Fibroblast of pulmonary artery (primary cell): ENCODE measurements around the gene DNAH7.
A peak's percentile ranks its signal among the peaks of the same experiment; 100 is the strongest.
"Not testable (repeated sequence)": the region's sequence is repeated elsewhere in the genome, so short reads cannot be mapped to it uniquely, and the experiment has no call there.

Experiments
- DNase-seq: peaks from one replicate; pipeline ENCODE4 v3.0.0-alpha.2; 2010; ENCODE audit warnings: low read depth
- H3K4me3 ChIP-seq: replicated peaks from 2 replicates; pipeline ENCODE4 v1.5.1; 2011; ENCODE audit warnings: low read depth, mild to moderate bottlenecking, control low read depth, low read length, moderate library complexity
- TF ChIP-seq, protein P1 (sequence below): IDR thresholded peaks from 2 replicates; pipeline ENCODE4 v1.5.1; 2011; ENCODE audit warnings: mild to moderate bottlenecking, control low read depth, low read length, inconsistent platforms; ENCODE audit errors: missing control alignments

The DNAH7 gene

DNA sequence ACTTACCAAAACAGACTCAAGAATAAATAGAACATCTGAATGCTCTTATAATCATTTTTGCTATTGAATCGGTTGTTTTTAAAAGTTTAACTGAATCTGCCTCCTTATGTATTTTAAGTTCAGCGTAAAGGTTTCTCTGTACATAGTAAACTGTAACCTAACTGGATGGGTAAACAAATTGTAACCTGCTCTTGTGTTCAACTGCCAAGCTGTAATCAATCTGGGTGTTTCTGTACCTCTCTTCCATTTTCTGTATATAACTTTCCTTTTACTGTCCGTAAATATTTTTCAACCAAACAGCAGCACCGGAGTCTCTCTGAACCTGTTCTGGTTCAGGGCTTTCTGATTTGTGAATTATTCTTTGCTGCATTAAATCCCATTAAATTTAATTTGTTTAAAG lies 27.6 kb upstream of the DNAH7 start:
- TF ChIP-seq, protein P1, sequence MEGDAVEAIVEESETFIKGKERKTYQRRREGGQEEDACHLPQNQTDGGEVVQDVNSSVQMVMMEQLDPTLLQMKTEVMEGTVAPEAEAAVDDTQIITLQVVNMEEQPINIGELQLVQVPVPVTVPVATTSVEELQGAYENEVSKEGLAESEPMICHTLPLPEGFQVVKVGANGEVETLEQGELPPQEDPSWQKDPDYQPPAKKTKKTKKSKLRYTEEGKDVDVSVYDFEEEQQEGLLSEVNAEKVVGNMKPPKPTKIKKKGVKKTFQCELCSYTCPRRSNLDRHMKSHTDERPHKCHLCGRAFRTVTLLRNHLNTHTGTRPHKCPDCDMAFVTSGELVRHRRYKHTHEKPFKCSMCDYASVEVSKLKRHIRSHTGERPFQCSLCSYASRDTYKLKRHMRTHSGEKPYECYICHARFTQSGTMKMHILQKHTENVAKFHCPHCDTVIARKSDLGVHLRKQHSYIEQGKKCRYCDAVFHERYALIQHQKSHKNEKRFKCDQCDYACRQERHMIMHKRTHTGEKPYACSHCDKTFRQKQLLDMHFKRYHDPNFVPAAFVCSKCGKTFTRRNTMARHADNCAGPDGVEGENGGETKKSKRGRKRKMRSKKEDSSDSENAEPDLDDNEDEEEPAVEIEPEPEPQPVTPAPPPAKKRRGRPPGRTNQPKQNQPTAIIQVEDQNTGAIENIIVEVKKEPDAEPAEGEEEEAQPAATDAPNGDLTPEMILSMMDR, result no peak
- H3K4me3 ChIP-seq, result no peak overlapping the region
- no peak for DNase-seq

DNA sequence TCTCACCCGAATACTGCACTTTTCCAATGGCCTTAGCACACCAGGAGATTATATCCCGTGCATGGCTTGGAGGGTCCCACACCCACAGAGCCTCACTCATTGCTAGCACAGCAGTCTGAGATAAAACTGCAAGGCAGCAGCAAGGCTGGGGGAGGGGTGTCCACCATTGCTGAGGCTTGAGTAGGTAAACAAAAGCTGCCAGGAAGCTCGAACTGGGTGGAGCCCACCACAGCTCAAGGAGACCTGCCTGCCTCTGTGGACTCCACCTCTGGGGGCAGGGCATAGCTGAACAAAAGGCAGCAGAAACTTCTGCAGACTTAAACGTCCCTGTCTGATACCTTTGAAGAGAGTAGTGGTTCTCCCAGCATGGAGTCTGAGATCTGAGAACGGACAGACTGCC lies 20.8 kb upstream of the DNAH7 start:
- DNase-seq, H3K4me3 ChIP-seq: not testable (repeated sequence)

DNA sequence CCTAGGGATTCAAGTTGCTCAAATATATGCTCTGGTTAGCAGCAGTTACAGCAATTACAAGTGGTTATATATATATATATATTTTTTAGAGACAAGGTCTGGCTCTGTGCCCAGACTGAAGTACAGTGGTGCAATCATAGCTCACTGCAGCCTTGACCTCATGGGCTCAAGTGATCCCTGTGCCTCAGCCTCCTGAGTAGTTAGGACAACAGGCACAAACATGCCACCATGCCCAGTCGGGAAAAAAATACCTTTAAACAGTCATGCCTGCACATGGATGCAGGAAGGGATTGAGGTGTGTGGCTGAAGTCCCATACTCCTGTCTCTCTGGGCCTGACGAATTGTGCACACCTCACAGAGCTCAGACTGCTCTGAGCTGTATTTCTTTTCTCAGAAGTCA lies 19.6 kb upstream of the DNAH7 start:
- peak; percentile 72 for DNase-seq
- TF ChIP-seq, protein P1, result no peak
- H3K4me3 ChIP-seq, result no peak overlapping the region

DNA sequence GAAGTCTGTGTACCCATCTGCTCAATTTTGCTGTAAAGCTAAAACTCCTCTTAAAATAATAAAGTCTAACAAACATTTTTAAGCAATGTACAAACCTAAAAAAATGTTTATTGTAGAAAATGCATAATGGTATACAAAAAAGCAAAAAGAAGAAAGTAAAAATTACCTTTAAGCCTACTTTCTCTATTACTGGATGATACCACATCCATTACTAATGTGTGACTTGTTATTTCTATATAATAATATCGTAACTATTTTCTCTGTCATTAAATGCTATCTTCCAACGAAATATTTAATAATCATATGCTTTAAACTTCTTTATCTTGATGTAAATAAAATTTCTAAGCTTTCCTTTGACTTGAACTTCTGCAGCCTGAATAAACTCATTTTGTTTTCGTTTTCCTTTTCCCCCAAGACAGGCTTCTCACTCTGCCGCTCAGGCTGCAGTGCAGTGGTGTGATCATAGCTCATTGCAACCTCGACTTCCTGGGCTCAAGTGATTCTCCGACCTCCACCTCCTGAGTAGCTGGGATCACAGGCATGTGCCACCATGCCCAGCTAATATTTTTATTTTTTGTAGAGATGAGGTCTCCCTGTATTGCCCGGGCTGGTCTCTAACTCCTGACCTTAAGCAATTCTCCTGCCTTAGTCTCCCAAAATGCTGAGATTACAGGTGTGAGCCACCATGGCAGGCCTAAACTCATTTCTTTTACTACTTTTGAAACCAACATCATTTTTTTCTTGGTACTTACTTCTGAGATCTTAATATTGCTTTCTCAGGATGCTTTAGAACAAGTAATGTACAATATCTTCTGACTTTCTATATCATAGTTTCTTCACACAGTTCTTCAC lies 18.1 kb upstream of the DNAH7 start:
- no peak for DNase-seq
- TF ChIP-seq, protein P1, result no peak
- no peak overlapping the region for H3K4me3 ChIP-seq

DNA sequence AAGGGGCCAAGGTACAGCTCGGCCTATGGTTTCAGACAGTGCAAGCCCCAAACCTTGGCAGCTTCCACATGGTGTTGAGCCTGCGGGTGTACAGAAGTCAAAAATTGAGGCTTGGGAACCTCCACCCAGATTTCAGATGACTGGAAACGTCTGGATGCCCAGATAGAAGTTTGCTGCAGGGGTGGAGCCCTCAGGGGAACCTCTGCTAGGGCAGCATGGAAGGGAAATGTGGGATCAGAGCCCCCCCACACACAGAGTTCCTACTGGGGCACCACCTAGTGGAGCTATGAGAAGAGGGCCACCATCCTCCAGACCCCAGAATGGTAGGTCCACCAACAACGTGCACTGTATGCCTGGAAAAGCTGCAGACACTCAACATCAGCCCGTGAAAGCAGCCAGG lies 15.0 kb upstream of the DNAH7 start:
- TF ChIP-seq, protein P1, result no peak
- no peak for DNase-seq
- H3K4me3 ChIP-seq, result no peak overlapping the region

DNA sequence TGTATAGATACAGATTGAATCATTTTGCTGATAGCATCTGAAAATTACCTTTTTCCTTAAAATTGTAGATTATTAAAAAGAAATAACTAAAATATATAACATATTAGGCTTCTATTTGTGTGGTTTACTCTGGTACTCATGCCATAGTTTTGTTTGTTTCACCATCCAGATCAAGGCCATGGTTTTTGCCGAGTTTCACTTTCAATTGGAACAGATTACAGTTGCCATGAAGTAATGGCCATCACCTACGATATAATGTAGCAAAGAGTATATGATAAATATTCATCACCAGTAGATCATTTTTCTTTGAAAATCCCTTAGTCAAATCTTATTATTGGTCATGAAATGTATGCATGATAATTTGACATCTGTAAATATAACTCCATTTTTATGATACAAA lies 11.9 kb upstream of the DNAH7 start:
- TF ChIP-seq, protein P1, result no peak
- no peak overlapping the region for H3K4me3 ChIP-seq
- DNase-seq, result no peak

DNA sequence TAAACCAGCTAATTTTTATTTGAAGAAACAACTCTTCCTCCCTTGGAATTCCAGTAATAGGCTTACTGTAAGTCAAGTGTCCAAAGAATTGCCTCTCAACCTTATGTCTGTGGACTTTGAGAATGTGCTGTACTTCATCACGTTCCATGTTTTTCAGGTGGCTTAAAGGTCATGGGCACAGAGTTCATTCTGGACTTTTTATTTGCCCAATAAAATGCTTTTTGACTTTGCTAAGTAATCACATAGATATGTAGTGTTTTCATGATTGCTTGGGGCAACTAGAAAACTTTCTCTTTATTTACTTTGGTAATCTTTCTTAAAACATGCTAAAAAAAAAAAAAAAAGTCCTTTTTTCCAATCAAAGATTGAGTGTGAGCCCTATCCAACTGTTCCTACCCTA lies 10.4 kb upstream of the DNAH7 start:
- TF ChIP-seq, protein P1, result no peak
- no peak for DNase-seq

More for the DNA sequence above, 10.4 kb upstream of the DNAH7 start:
- H3K4me3 ChIP-seq, result no peak overlapping the region
